NCI-H345 (cell line): Measurements from ENCODE around the gene INKA2.
"Not testable (repeated sequence)": the region's sequence is repeated elsewhere in the genome, so short reads cannot be mapped to it uniquely, and the experiment has no call there.

Experiments used
- DNase-seq: peaks from one replicate; lab custom pipeline; 2025; lab: John Stamatoyannopoulos, UW

INKA2 gene

DNA sequence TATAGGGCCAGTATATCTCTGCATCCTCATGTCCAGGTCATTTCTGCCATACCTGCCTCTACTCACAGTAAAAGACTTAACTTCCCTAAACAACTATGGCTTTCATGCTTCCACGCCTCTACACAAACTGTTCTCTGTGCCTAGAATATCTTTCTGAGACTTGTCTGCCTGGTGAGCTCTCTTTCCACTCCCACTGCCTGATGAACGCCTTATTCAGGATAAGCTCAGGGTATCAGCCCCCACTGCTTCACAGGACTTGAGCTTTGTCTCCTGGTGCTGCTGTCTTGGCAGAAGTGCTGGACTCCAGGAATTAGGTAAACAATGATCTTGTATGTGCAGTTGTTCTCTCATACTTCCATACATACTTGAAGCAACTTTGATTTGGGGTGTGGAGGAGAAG is 11.7 kb upstream of the INKA2 start:
- no peak for DNase-seq

GRCh38 chr1:111749628-111750027 is 10.4 kb upstream of the INKA2 start:
- DNase-seq = no peak

- DNase-seq = no peak
These were observed 8.8 kb upstream of the INKA2 start for GRCh38 chr1:111747947-111748346.

- DNase-seq = peak; percentile 15
These were observed 8.1 kb upstream of the INKA2 start for GRCh38 chr1:111747282-111747734.

DNA sequence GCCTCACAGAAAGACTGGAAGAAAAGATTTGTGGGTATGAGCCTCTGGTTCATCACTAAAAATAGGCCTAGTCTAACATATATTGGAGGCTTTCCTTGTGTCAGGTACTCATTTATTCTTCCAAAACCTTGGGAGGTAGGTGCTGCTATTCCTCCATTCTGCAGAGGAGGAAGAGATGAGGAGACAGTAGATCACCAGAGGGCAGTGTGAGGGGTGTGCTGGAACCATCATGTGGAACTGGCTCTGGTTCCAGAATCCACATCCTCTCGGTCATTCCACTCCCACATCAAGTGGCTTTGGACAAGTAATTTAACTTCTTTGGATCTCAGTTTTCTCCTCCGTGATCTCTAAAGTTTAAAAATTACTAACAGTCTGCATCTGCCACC is 7.4 kb upstream of the INKA2 start:
- DNase-seq = no peak

- DNase-seq = no peak
These were observed 6.7 kb upstream of the INKA2 start for GRCh38 chr1:111745675-111746613.

- no peak for DNase-seq
These were observed 4.5 kb upstream of the INKA2 start for GRCh38 chr1:111743679-111744101.

DNA sequence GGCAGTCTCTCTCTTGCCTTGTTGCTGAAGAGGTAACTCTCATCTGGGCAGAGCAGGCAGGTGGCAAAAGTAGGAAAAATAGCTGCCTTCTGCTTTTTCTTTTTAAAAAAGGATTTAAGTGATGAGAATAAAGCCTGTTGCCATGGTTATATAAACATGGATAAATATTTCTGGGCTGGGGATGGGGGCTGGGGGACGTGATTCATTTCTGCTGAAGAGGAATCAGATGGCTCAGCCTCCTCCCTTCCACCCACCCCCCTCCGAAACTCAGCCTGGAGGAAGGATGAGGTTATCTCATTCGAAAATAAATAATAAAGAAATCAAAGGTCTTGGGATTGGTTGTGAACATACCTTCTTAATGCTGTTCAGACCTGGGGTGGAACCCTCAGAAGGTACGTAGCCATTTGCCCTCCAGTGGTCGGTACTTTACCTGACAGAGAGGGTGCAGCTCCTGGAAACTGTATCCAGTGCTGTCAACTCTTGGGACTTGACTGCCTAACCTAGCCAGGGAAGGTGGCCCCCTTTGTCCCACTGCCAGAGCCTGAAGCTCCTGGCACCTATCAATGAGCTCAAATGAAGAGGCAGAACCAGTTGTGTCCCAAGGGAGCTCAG is 3.8 kb upstream of the INKA2 start:
- no peak for DNase-seq

DNA sequence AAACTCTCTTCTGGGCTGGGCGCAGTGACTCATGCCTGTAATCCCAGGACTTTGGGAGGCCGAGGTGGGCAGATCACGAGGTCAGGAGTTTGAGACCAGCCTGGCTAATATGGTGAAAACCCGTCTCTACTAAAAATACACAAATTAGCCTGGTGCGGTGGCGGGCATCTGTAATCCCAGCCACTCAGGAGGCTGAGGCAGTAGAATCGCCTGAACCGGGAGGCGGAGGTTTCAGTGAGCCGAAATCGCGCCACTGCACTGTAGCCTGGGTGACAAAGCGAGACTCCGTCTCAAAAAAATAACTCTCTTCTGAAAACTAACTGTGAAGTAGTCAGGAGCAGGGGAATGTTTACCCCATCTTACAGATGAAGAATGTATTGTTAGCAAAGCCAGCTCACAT is 3.1 kb upstream of the INKA2 start:
- DNase-seq = not testable (repeated sequence)

GRCh38 chr1:111739925-111740765 is 950 bp upstream of the INKA2 start:
- peak; percentile 51 for DNase-seq

GRCh38 chr1:111738436-111739193 is 580 bp downstream of the INKA2 start:
- peak; percentile 87 for DNase-seq

DNA sequence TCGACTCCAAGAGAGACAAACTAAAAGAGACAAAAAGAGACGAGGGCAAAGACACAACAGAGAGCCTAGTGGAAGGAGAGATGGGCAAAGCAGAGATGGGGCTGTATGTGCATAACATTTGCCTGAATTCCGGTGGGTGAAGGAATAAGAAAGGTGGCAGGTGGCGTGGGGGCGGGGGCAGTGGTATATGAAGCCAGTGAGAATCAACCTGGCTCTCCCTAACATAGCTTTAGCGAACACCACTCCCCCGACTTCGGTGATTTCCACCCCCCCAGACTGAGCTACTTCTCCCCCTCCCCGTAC is 1.1 kb downstream of the INKA2 start:
- DNase-seq = no peak

GRCh38 chr1:111737216-111738132 is 1.7 kb downstream of the INKA2 start:
- no peak for DNase-seq

GRCh38 chr1:111736548-111737215 is 2.5 kb downstream of the INKA2 start:
- peak; percentile 78 for DNase-seq

DNA sequence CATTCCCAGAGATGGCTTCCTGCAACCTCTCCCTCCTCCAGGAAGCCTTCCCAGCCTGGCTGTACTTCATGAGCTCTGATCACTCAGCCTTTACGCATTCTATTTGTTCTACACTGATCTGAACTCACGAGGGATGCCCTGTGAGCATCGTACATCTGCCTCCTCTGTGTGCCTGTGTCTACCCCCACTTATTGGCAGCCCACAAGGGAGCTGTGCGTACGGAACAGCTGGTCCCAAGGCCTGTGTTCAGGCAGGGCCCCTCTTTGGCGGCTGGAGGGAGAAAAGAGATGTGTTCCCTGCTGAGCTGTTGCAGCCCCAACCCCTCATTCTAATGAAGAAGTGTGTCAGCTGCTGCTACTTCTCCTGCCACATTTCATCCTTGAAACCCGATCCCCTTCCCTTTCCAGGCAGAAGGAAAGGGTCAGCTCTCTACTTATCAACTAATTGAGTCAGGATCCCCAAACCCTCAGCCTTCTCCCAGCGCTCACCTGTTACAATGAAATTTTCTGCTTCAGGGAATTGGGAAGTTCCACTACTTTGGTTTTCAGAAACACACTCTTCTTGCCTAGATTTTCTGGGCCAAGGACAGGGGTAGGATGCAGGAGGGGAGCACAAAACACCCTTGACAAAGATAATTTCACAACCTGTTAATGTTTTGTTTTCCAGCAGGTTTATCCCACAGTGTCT is 3.2 kb downstream of the INKA2 start:
- peak; percentile 65 for DNase-seq

DNA sequence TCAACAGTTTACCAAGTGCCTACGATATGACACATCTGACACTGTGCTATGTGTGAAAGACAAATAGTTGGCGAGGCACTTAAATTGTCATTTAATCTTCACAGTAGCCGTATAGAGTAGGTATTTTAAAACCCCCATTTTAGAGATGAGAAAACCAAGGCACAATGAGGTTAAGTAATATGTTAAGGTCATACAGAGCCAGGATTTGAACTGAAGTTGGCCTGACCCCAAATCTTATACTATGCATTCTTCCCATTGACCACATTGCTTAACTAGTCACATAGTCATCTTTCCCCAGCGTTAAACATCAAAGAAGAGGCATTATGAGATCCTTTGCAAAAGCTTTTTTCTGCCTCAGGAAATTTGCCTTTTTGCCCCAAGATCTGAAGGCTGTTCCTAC is 3.9 kb downstream of the INKA2 start:
- no peak for DNase-seq

- no peak for DNase-seq
These were observed 4.3 kb downstream of the INKA2 start for GRCh38 chr1:111734856-111735255.

GRCh38 chr1:111734426-111734825 is 4.8 kb downstream of the INKA2 start:
- DNase-seq = no peak

DNA sequence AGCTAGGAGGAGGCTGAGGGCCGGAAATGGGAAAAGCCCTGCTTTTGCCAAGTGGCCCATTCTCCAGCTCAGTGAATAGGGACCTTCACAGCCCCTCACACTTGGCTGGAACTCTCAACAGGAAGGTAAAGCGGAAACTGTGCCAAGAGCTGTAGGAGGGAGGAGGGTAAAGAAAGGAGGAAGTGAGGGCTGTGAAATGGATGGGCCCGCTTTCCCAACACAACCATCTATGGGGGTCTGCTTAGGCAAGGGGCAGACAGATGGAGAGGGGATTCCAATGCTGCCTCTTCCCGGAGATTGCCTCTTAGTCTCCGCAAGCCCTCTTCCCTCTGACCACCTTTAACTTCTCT is 5.2 kb downstream of the INKA2 start:
- no peak for DNase-seq
